Activated B cell treated with CpG ODN at 0.5 μM for 24 hours (primary cell): ENCODE measurements around the gene ZNF626. TPM values are rescaled to one million over a fixed set of nuclear protein-coding genes. Genes with fewer than 3 reads are reported as not detected.
"Not testable (repeated sequence)": the region's sequence is repeated elsewhere in the genome, so short reads cannot be mapped to it uniquely, and the experiment has no call there.

Experiments
- ATAC-seq: fragments of 200-7000 bp; cut with Tn5 transposase; one replicate; pipeline ENCODE4 v1.10.0; 2021; ENCODE audit warnings: low read depth, mild to moderate bottlenecking, moderate library complexity
- CTCF ChIA-PET: fragments of 350-600 bp; sonication (Branson Sonifier 250); formaldehyde crosslinking; loops from one replicate; lab custom pipeline; 2021; ENCODE audit warnings: antibody characterized with exemption; lab: Charles Lee
- POLR2A ChIA-PET: fragments of 350-600 bp; sonication (Branson Sonifier 250); formaldehyde crosslinking; loops from one replicate; lab custom pipeline; 2021; ENCODE audit warnings: antibody characterized with exemption; lab: Charles Lee
- DNase-seq: peaks from one replicate; pipeline ENCODE4 v3.0.0; 2022
- H3K27ac Mint-ChIP-seq: one replicate; pipeline ENCODE4 v1.8.0; 2020; ENCODE audit warnings: mixed read lengths
- H3K27me3 Mint-ChIP-seq: one replicate; pipeline ENCODE4 v1.8.0; 2021; ENCODE audit warnings: mixed read lengths
- H3K36me3 Mint-ChIP-seq: one replicate; pipeline ENCODE4 v1.8.0; 2021; ENCODE audit warnings: low read depth, mixed read lengths
- H3K4me1 Mint-ChIP-seq: one replicate; pipeline ENCODE4 v1.8.0; 2021; ENCODE audit warnings: mixed read lengths
- H3K4me3 Mint-ChIP-seq: one replicate; pipeline ENCODE4 v1.8.0; 2020; ENCODE audit warnings: mild to moderate bottlenecking, mixed read lengths
- H3K9me3 Mint-ChIP-seq: one replicate; pipeline ENCODE4 v1.8.0; 2020; ENCODE audit warnings: mixed read lengths
- CTCF ChIP-seq: fragments of 200-600 bp; IDR thresholded peaks from one replicate; pipeline ENCODE4 v1.8.0; 2022; ENCODE audit warnings: antibody characterized with exemption, mild to moderate bottlenecking
- intact Hi-C: fragments of 100-400 bp; cut with micrococcal nuclease; formaldehyde crosslinking; loops from one replicate; pipeline ENCODE4 v1.15.1; 2024
- total RNA-seq: library from RNA; stranded (reverse); gene quantifications from 2 replicates; pipeline ENCODE4 v1.2.3, GENCODE V29; 2022

ZNF626 gene
- total RNA-seq, 1 donor from 2014 or later, result 16.1 TPM

GRCh38 chr19:20616071-20616470, 45.3 kb downstream of the ZNF626 start:
- CTCF ChIA-PET, result no interaction called here
- Mint-ChIP-seq H3K27me3 (no peaks in the 10 kb centered on the region), H3K9me3 (peaks cover 41% of the 10 kb centered on the region), H3K36me3 (no peaks in the 10 kb centered on the region), H3K27ac (no peak overlapping the region), H3K4me1 (peaks cover 1% of the 10 kb centered on the region), H3K4me3 (no peak overlapping the region)
- POLR2A ChIA-PET, result no interaction called here
- no peak for DNase-seq
- TF ChIP-seq CTCF, result no peak
- ATAC-seq, result no peak
- intact Hi-C loops, result no loop called here

GRCh38 chr19:20614971-20615370, 46.4 kb downstream of the ZNF626 start:
- DNase-seq, H3K36me3 Mint-ChIP-seq, POLR2A ChIA-PET, H3K4me1 Mint-ChIP-seq, intact Hi-C loops, H3K4me3 Mint-ChIP-seq, CTCF ChIA-PET, H3K27ac Mint-ChIP-seq, H3K27me3 Mint-ChIP-seq, ATAC-seq: not testable (repeated sequence)
- H3K9me3 Mint-ChIP-seq, result peaks cover 48% of the 10 kb centered on the region

- POLR2A ChIA-PET, result no interaction called here
- peaks cover 1% of the 10 kb centered on the region for H3K4me1 Mint-ChIP-seq
- DNase-seq, result no peak
- intact Hi-C loops, result no loop called here
- CTCF ChIA-PET, result no interaction called here
- no peak overlapping the region for H3K27ac Mint-ChIP-seq
- no peak for TF ChIP-seq CTCF
- no peak for ATAC-seq
- H3K4me3 Mint-ChIP-seq, result no peak overlapping the region
- H3K36me3 Mint-ChIP-seq, result peaks cover 3% of the 10 kb centered on the region
- peaks cover 49% of the 10 kb centered on the region for H3K9me3 Mint-ChIP-seq
- H3K27me3 Mint-ChIP-seq, result no peaks in the 10 kb centered on the region
Observed at GRCh38 chr19:20612711-20613316, 48.6 kb downstream of the ZNF626 start.

GRCh38 chr19:20611866-20612265, 49.5 kb downstream of the ZNF626 start:
- Mint-ChIP-seq H3K4me1 (peaks cover 1% of the 10 kb centered on the region), H3K27ac (no peak overlapping the region), H3K27me3 (no peaks in the 10 kb centered on the region), H3K4me3 (no peak overlapping the region), H3K9me3 (peaks cover 43% of the 10 kb centered on the region), H3K36me3 (peaks cover 3% of the 10 kb centered on the region)
- CTCF ChIA-PET, result no interaction called here
- DNase-seq, result no peak
- ATAC-seq, result no peak
- intact Hi-C loops, result no loop called here
- no peak for TF ChIP-seq CTCF
- POLR2A ChIA-PET, result no interaction called here

GRCh38 chr19:20607943-20608342, 53.4 kb downstream of the ZNF626 start:
- POLR2A ChIA-PET, result no interaction called here

More at GRCh38 chr19:20607943-20608342, 53.4 kb downstream of the ZNF626 start:
- H3K4me1 Mint-ChIP-seq, result peaks cover 1% of the 10 kb centered on the region
- H3K27ac Mint-ChIP-seq, result no peak overlapping the region
- intact Hi-C loops, result no loop called here
- ATAC-seq (no peak), DNase-seq (no peak)
- H3K27me3 Mint-ChIP-seq, result no peaks in the 10 kb centered on the region
- H3K36me3 Mint-ChIP-seq, result peaks cover 3% of the 10 kb centered on the region
- H3K9me3 Mint-ChIP-seq, result peaks cover 35% of the 10 kb centered on the region
- no peak for TF ChIP-seq CTCF
- CTCF ChIA-PET, result no interaction called here
- no peak overlapping the region for H3K4me3 Mint-ChIP-seq

Other genes starting within 250 kb of the ZNF626 start
- gene ZNF737, start 95.8 kb downstream of the ZNF626 start, total RNA-seq, result 42.7 and 50.9 TPM in 2 replicates
- 17.5 and 19.1 TPM in 2 replicates for gene ZNF66, start 114.7 kb upstream of the ZNF626 start, total RNA-seq